C1 segment of cervical spinal cord (tissue), 14 donors: Measurements from ENCODE around the gene RTBDN.

ENCODE experiments used
- DNase-seq, 14 donors: peaks; one replicate each; lab custom pipeline; 2025; lab: John Stamatoyannopoulos, UW

Gene RTBDN

GRCh38 chr19:12783291-12783848, 51.0 kb downstream of the RTBDN start:
- no peak for DNase-seq

DNA sequence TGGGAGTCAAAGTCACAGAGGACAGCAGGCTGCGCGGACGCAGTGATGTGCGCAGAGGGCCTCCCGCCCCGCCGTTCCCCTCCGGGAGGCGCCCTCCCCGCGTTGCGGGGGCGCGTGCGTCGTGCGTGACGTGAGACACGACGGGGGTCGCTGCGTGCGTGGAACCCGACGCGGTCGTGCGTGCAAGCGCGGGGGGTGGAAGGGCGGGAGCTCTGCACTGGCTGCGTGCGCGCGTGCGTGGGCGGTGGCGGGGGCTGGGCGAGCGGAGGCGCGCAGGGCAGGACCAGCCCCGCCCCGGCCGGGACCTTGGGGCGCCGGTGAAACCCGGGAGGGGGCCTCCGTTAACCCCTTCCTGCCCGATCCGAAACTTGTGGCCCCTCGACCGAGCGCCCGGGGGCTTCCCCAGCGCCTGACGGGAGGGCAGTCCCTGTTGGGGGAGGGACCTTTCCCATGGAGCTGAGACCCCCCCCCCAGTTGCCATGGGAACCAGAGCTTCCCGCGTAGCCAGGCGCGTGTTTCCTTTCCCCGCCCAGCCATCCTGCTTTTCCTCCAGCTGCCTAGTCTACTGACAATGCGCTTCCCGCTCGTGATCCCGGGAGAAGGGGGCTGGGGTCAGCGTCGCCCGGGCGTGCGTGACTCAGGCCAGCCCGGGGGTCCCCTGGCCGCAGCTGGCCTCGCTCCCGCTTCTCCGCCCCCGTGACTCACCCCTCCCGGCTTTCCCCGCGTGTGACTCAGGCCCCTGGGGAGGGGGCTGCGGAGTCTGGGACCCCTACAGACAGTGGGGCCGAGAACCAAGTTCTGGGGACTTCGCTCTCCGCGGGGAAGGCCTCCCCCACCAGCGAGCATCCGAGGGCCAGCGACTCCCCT, 51.7 kb downstream of the RTBDN start:
- DNase-seq = peak; percentile 17 to 92 (median 84)

- DNase-seq = no peak
These were observed 52.3 kb downstream of the RTBDN start for GRCh38 chr19:12782174-12782423.

- DNase-seq = peak in 6 of 14 donors; percentile 18 to 66 (median 44)
These were observed 55.0 kb downstream of the RTBDN start for GRCh38 chr19:12779162-12779993.

- peak in 1 of 14 donors; percentile 27 for DNase-seq
These were observed 55.5 kb downstream of the RTBDN start for GRCh38 chr19:12778905-12779161.

DNA sequence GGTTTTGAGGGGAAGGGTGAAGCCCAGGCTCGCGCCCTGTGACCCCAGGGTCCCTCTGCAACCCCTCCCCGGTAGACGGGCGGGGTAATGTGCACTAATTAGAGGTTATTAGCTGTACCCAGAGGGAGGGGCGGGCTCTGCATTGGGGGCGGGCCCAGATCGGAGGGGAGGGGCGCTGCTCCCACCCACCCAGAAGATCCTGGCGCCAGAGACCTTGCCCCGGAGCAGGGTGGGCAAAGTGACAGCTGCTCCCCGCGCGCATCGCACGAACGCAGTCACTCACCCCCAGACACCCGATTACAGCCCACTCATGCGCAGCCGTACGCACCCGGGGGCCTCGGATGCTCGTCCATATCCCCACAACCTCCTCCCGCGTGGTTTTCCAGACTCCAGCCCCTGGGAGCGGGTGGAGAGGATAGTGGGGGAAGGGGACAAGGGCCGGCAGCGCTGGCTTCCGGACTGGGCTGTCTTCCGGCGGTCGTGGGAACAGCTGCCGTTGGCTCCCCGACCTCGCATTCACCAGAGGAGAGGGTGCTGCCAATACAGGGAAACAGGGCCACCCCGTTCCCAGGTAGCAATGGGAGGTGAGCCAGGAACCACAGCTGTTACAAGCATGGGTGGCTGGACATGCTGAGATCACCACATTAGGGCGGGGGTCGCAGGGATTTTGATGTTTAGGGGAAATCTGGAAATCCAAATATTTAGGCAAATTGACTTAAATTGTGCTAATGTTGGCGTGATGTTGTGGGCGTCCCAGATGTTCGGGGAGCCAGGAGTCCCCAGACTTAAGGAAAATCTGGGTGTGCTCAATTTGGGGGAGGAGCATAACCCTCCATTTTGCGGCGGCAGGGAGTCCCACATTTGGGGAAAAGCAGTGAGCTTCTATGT, 56.1 kb downstream of the RTBDN start:
- peak in 9 of 14 donors; percentile 18 to 82 (median 54) for DNase-seq

DNA sequence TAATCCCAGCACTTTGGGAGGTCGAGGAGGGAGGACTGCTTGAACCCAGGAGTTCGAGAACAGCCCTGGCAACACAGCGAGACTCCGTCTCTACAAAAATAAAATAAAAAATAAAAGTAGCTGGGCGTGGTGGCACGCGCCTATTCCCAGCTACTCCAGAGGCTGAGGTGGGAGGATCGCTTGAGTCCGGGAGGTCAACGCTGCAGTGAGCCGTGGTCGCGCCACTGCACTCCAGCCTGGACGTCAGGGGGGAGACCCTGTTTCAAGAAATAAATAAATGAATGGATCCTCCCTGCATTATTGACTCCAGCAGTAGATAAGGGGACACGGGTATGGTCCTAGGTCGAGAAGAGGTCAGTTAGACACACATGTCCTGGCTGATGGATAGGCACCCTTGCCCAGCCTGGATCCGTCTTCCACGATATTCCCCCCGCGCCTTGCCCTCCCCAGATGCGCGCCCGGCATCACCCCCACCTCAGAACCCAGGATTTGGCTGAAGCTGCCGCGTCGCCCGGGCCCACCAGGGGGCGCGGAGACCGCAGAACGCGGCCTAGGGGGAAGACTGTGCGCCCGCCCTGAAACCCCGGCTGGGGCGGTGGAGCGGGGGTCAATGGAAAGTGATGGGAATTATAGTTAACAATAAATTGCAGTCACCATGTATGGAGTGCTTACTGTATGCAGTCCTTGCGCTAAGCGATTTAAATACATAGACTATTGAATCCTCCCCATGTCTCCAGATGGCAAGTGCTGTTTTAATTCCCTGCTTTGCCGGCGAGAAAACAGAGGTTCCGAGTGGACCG, 57.0 kb downstream of the RTBDN start:
- peak in 12 of 14 donors; percentile 30 to 83 (median 64) for DNase-seq
